C4-2B (cell line): Measurements from ENCODE around the gene MACF1.

Source experiments
- ZFX ChIP-seq: fragments of 450-650 bp; IDR thresholded peaks from 2 replicates; pipeline ENCODE4 v1.6.1; 2017
- TF ChIP-seq, protein P1 (sequence below): fragments of 450-650 bp; conservative IDR thresholded peaks from 2 replicates; pipeline ENCODE4 v1.5.1; 2017; ENCODE audit warnings: mild to moderate bottlenecking

DNA sequence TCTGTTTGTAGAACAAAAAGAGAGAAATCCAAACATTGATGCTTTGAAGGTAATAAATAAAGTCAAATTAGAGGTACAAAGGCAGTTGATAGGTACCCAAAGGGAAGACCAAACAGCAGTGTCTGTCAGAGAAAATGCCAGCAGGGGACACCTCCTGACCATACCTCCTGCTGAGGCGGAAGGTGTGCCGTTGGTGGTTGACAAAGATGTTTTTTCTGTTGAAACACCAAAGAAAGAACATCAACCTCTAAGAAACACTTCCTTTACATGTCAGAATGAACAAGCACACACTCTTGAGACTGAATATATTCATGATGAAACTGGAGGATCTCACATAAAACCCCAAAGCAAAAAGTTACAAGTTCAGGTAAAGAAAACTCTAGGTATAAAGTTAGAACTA lies 128.3 kb downstream of the MACF1 start:
- TF ChIP-seq, protein P1, sequence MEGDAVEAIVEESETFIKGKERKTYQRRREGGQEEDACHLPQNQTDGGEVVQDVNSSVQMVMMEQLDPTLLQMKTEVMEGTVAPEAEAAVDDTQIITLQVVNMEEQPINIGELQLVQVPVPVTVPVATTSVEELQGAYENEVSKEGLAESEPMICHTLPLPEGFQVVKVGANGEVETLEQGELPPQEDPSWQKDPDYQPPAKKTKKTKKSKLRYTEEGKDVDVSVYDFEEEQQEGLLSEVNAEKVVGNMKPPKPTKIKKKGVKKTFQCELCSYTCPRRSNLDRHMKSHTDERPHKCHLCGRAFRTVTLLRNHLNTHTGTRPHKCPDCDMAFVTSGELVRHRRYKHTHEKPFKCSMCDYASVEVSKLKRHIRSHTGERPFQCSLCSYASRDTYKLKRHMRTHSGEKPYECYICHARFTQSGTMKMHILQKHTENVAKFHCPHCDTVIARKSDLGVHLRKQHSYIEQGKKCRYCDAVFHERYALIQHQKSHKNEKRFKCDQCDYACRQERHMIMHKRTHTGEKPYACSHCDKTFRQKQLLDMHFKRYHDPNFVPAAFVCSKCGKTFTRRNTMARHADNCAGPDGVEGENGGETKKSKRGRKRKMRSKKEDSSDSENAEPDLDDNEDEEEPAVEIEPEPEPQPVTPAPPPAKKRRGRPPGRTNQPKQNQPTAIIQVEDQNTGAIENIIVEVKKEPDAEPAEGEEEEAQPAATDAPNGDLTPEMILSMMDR: no peak
- no peak for TF ChIP-seq ZFX
